Psoas muscle (tissue), 8 donors: ENCODE measurements around the gene HOMEZ. TPM values are rescaled to one million over a fixed set of nuclear protein-coding genes. Genes with fewer than 3 reads are reported as not detected.
A peak's percentile ranks its signal among the peaks of the same experiment; 100 is the strongest.
"Not testable (repeated sequence)": the region's sequence is repeated elsewhere in the genome, so short reads cannot be mapped to it uniquely, and the experiment has no call there.

Source experiments
- ATAC-seq, 4 donors: fragments of 200-7000 bp; cut with Tn5 transposase; one replicate each; pipeline ENCODE4 v1.9.1; 2020; ENCODE audit warnings: moderate library complexity in 3 of 4, mild to moderate bottlenecking in 2 of 4
- DNase-seq, 2 donors: peaks; one replicate each; pipeline ENCODE4 v3.0.0-alpha.2; 2020
- H3K27ac ChIP-seq: fragments of 200-600 bp; one replicate; pipeline ENCODE4 v1.8.0; 2022
- H3K27me3 ChIP-seq, 3 donors: fragments of 200-600 bp in 1 of 3; one replicate each; pipeline versions ENCODE4 v1.6.1 to v1.8.0; 2013 to 2022; ENCODE audit warnings: low read length in 2 of 3, mild to moderate bottlenecking in 2 of 3, moderate library complexity in 1 of 3; ENCODE audit not compliant: insufficient read depth in 3 of 3
- H3K36me3 ChIP-seq, 2 donors: fragments of 200-600 bp in 1 of 2; one replicate each; pipeline versions ENCODE4 v1.6.1 to v1.8.0; 2013 to 2022; ENCODE audit warnings: low read depth in 1 of 2, mild to moderate bottlenecking in 1 of 2, moderate library complexity in 1 of 2; ENCODE audit not compliant: insufficient read depth in 1 of 2
- H3K4me1 ChIP-seq: fragments of 200-600 bp; one replicate; pipeline ENCODE4 v1.8.0; 2022
- H3K4me3 ChIP-seq: fragments of 200-600 bp; one replicate; pipeline ENCODE4 v1.8.0; 2022; ENCODE audit warnings: mild to moderate bottlenecking
- H3K9me3 ChIP-seq: fragments of 200-600 bp; one replicate; pipeline ENCODE4 v1.8.0; 2022
- whole genome bisulfite sequencing, 3 donors: extraction: QIAGEN DNeasy Blood & Tissue Kit; methylation state at CpG; one replicate each; pipeline versions ENCODE4 v1.1.6 to v1.1.7; 2013; 5-methylcytosine and 5-hydroxymethylcytosine counted together
- intact Hi-C, 2 donors: fragments of 100-400 bp; cut with DNase I; formaldehyde crosslinking; loops; one replicate each; pipeline versions ENCODE4 v1.11.0 to v1.14.2; 2022
- polyA plus RNA-seq, 3 donors: library from polyadenylated mRNA; stranded (reverse); fragments of 200-250 nt; gene quantifications; one replicate each; pipeline ENCODE4 v1.2.3, GENCODE V29; 2013
- total RNA-seq, 4 donors: library from RNA; stranded (reverse); fragmentation: NEBNext Ultra II Directional in 2 of 4; extraction: Animal tissue kit (Norgen Biotek cat#: 25700) in 2 of 4; gene quantifications; one replicate each; pipeline versions ENCODE4 v1.2.1 to v1.2.4, GENCODE V29; 2021 to 2023
- TF ChIP-seq, protein P1 (sequence below): fragments of 200-600 bp; IDR thresholded peaks from one replicate; pipeline ENCODE4 v1.8.0; 2022; ENCODE audit warnings: antibody characterized with exemption
- donor health status: healthy with polysubstance abuse.
- donor health status: DM: no; HTN: no; CAD: no; lungs with moderate emphysema.
- donor health status: Bipolar disorder and iron deficiency.
- donor health status: healthy.
- donor health status: DM: yes; HTN: yes; CAD: no.
- donor health status: DM: no; HTN: no; CAD: no.
- donor health status: DM: no; HTN: no; CAD: no.
- donor health status: DM: yes; HTN: yes; CAD: no.

The HOMEZ gene
- total and polyA plus RNA-seq, 7 donors = 3.5 to 13.4 (median 6.3) TPM

DNA sequence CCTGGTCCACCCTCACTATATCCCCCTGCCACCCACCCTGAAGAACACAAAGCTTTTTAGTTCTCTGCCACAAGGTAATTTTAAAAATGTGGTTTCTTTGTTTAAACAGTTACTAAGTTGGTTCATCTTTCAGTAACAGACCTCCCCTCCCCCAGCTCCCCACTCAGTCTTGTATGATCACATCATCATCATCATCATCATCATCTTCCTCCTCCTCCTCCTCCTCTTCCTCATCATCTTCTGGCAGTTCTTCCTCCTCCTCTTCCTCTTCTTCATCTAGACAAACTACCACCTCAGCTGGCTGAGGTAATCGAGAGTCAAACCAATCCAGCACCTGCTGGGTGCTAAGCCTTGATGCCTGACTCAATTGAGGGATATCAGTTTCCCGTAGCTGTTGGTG lies 10.5 kb downstream of the HOMEZ start:
- intact Hi-C loops = loop anchor here in 1 of 2 donors (5.0 kb wide), 1 partner anchor 158 kb away; the partner anchor contains the start of gene CEBPE
- DNase-seq (no peak), ATAC-seq (peak in 1 of 4 donors; percentile 30)
- Histone ChIP-seq H3K4me1 (peaks cover 4% of the 10 kb centered on the region), H3K27ac (no peak overlapping the region), H3K9me3 (no peaks in the 10 kb centered on the region), H3K4me3 (no peak overlapping the region), H3K27me3 (no peaks in the 10 kb centered on the region), H3K36me3 (peaks cover 0 to 10% of the 10 kb centered on the region in 2 donors)
- 36 to 70% (median 45%) methylated on average over 2 of the region's 2 CpGs for WGBS, 3 donors
- TF ChIP-seq, protein P1, sequence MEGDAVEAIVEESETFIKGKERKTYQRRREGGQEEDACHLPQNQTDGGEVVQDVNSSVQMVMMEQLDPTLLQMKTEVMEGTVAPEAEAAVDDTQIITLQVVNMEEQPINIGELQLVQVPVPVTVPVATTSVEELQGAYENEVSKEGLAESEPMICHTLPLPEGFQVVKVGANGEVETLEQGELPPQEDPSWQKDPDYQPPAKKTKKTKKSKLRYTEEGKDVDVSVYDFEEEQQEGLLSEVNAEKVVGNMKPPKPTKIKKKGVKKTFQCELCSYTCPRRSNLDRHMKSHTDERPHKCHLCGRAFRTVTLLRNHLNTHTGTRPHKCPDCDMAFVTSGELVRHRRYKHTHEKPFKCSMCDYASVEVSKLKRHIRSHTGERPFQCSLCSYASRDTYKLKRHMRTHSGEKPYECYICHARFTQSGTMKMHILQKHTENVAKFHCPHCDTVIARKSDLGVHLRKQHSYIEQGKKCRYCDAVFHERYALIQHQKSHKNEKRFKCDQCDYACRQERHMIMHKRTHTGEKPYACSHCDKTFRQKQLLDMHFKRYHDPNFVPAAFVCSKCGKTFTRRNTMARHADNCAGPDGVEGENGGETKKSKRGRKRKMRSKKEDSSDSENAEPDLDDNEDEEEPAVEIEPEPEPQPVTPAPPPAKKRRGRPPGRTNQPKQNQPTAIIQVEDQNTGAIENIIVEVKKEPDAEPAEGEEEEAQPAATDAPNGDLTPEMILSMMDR = no peak

DNA sequence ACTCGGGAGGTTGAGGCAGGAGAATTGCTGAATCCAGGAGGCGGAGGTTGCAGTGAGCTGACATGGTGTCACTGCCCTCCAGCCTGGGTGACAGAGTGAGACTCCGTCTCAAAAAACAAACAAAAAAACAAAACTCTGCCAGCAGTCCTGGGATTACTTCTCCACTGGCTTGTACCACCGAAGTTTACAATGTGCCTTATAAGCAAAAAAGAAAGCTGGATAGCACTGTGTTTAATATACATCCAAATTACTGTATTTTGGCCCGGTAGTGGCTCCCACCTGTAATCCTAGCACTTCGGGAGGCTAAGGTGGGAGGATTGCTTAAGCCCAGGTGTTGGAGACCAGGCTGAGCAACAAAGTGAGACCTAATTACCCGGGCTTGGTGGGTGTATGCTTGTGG lies 16.7 kb downstream of the HOMEZ start:
- Histone ChIP-seq H3K27me3 (peaks cover 0 to 6% (median 0%) of the 10 kb centered on the region in 3 donors), H3K27ac (no peak overlapping the region), H3K4me1 (no peaks in the 10 kb centered on the region), H3K4me3 (no peak overlapping the region), H3K9me3 (no peaks in the 10 kb centered on the region), H3K36me3 (no peaks in the 10 kb centered on the region)
- intact Hi-C loops = loop anchor here (10.0 kb wide), 2 partner anchors 186 to 296 kb away; partner anchors contain the start of gene AP1G2 (in 1 of the 2)
- DNase-seq (no peak), ATAC-seq (no peak)
- 84 to 87% (median 84%) methylated on average over 7 of the region's 7 CpGs for WGBS, 3 donors
- TF ChIP-seq, protein P1 = no peak

DNA sequence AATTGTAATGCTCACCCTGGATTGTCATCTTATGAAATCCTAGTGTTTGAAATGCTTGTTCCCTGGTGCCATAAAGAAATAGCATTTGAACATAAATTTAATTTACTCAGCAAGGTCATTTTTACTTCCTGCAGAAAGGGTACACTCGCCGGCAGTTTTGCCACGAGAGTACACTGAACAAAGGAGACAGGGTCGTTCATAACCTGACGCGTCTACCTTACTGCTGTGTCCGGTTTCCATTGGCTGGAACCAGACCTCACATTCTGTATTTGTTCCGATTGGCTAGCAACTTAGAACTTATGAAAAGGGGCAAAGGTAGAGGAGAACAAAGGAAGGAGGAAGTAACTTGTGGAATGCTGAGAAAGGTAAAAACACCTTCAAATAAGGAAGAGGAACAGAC lies 25.1 kb downstream of the HOMEZ start:
- DNase-seq, H3K9me3 ChIP-seq, ATAC-seq, H3K4me1 ChIP-seq, H3K4me3 ChIP-seq, H3K36me3 ChIP-seq, H3K27ac ChIP-seq: not testable (repeated sequence)
- 73 to 80% (median 75%) methylated on average over 8 of the region's 8 CpGs for WGBS, 3 donors
- H3K27me3 ChIP-seq = peaks cover 0 to 42% (median 2%) of the 10 kb centered on the region in 3 donors
- intact Hi-C loops = loop anchor here (5.0 to 10.0 kb wide), 3 partner anchors 36 to 304 kb away; partner anchors contain the start of gene AP1G2 (in 1 of the 2)

DNA sequence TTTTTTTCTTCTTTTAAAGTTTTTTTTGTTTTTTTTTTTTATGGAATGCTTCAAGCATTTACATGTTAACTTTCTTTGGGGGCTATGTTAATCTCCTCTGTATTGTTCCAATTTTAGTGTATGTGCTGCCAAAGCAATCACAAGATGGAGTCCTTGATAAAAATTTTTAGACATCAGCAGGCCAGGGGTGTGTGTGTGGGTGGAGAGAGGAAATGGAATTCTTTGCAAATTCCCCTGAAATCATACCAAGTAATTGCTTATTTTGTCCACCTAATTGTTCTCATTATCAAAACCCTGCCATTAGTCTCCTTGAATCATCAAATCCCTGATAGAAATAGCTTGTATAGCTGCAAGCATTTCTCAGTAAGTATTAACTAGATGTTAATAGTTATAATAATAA lies 26.5 kb downstream of the HOMEZ start:
- Histone ChIP-seq H3K36me3 (no peaks in the 10 kb centered on the region), H3K27ac (no peak overlapping the region), H3K4me3 (no peak overlapping the region), H3K27me3 (peaks cover 0 to 38% (median 2%) of the 10 kb centered on the region in 3 donors), H3K9me3 (no peaks in the 10 kb centered on the region), H3K4me1 (no peaks in the 10 kb centered on the region)
- ATAC-seq = no peak
- intact Hi-C loops = no loop called here
- TF ChIP-seq, protein P1 = no peak
- no peak for DNase-seq

DNA sequence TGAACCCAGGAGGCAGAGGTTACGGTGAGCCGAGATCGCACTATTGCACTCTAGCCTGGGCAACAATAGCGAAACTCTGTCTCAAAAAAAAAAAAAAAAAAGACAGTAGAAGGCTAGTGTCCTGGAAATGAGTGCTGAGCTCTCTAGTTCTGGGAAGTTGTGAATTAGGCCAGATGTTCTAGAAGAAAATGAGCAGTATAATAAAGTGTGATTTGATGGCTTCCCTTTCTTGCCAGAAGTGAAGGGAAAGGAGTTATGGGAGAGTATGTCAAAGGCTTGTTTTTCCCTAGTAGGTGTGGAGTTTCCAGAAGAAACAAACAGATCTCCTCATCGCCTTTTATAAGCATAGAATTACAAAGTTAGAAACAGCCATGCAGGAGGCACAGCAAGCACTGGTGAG lies 27.7 kb downstream of the HOMEZ start:
- H3K9me3 ChIP-seq = no peaks in the 10 kb centered on the region
- no peaks in the 10 kb centered on the region for H3K4me1 ChIP-seq
- H3K36me3 ChIP-seq = no peaks in the 10 kb centered on the region
- no peak for DNase-seq
- H3K27ac ChIP-seq = no peak overlapping the region
- intact Hi-C loops = no loop called here
- ATAC-seq = no peak
- TF ChIP-seq, protein P1 = no peak
- 82 to 89% (median 86%) methylated on average over 5 of the region's 5 CpGs for WGBS, 3 donors
- no peak overlapping the region for H3K4me3 ChIP-seq
- H3K27me3 ChIP-seq = peaks cover 0 to 30% (median 2%) of the 10 kb centered on the region in 3 donors
